GM21367 (cell line): Measurements from ENCODE around the gene LACTBL1.
"Not testable (repeated sequence)": the region's sequence is repeated elsewhere in the genome, so short reads cannot be mapped to it uniquely, and the experiment has no call there.

Source experiments
- ATAC-seq: cut with Tn5 transposase; IDR thresholded peaks from one replicate; pipeline ENCODE4 v1.9.1; 2021; ENCODE audit not compliant: unreplicated experiment

Gene LACTBL1

DNA sequence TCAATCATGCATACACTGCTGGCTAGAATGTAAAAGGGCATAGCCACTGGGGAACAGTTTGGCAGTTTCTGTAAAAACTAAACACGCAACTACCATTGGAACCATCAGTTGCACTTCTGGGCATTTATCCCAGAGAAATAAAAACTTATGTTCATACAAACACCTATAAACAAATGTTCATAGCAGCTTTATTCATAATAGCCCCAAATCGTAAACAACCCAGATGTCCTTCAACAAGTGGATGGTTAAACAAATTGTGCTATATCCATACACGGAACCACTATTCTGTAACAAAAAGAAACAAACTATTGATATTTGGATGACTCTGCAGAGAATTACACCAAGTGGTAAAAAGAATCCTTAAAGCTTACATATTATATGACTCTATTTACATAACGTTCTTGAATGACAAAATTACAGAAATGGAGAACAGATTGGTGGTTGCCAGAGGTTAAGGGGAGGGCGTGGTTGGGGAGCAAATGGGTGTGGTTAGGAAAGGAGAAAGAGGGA lies 22.8 kb downstream of the LACTBL1 start:
- no peak for ATAC-seq

DNA sequence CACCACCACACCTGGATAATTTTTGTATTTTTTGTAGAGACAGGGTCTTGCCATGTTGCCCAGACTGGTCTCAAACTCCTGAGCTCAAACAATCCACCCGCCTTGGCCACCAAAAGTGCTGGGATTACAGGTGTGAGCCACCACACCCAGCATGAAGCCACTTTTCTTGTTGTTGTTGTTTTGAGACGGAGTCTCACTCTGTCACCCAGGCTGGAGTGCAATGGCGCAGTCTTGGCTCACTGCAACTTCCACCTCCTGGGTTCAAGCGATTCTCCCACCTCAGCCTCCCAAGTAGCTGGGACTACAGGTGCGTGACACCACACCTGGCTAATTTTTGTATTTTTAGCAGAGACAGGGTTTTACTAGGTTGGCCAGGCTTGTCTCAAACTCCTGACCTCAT lies 27.5 kb downstream of the LACTBL1 start:
- ATAC-seq: not testable (repeated sequence)

DNA sequence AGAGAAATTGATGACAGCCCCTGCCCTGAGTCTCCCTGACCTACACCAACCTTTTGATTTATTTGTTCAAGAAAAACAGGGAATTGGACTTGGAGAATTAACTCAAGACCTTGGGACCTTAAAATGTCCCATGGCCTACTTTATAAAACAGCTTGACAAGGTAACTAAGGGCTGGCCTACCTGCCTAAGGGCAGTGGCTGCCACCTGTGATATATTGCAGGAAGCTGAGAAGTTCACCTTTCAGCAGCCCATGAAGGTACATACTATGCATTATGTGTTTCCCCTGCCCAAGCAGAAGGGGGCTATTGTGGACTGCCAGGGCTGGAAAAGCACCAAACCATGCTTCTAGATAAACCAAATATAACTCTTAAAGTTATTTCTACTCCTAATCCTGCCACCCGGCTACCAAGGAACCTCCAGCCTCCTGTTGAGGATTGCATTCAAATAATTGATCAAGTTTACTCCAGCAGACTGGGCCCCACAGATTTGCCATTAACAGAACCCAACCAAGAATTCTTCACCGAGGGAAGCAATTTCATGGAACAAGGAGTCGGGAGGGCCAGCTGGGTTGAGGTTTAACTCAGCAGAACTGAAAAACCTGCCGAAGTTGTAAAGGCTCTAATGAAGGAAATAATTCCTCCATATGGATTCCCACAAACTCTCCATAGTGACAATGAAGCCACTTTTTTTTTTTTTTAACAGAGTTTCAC lies 28.2 kb downstream of the LACTBL1 start:
- ATAC-seq: no peak

DNA sequence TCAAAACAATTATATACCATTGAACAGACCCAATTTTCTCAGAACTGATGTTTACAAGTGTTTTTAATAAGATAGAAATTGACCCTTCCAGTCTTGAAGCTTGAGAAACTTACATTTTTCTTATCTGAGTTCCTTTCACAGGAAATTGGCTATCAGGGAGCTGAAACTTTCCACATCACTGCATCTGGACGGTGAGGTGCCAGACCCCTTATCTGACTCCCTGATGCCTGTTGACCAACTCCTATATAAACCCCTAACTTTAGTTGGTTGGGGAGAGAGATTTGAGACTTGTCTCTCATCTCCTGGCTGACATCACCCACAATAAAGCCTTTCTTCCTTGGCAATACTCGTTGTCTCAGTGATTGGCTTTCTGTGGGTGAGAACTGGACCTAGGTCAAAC lies 31.4 kb downstream of the LACTBL1 start:
- ATAC-seq: no peak

DNA sequence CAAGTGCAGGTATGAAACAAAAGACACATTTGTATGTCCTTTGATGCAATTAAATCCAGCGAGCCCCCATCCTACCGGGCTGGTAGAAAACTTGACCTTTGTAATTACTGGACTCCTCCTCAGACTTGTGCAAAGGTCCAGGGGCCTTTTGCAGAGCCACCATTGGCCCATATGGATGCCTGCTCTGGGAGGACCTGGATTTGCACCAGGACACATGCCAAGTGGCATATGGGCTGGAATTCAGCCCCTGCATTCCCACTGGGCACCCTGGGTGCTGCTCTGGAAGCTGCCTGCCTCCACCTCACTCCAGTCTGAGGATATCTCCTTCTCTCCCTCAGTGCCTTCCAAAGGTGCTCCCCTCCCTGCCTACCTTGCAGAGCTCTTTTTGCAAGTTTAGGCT lies 36.0 kb downstream of the LACTBL1 start:
- ATAC-seq: no peak

DNA sequence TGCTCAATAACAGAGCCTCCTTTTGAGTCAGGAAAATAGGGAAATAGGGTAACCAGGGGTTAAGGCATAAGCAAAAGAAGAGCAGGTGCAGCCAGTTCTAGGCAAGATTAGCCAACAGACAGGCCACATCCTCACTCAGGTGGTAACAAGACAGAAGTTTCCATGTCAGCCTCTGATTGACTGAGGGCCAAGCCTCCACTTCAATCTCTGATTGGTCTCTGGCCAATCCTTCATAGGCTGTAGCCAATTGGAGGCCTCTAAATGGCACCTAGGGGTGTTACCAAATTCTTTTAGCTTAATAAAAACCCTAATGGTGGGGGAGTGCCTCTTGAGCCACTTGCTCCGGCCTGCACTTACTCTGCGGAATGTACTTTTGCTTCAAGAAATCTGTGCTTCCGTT lies 37.2 kb downstream of the LACTBL1 start:
- ATAC-seq: no peak

DNA sequence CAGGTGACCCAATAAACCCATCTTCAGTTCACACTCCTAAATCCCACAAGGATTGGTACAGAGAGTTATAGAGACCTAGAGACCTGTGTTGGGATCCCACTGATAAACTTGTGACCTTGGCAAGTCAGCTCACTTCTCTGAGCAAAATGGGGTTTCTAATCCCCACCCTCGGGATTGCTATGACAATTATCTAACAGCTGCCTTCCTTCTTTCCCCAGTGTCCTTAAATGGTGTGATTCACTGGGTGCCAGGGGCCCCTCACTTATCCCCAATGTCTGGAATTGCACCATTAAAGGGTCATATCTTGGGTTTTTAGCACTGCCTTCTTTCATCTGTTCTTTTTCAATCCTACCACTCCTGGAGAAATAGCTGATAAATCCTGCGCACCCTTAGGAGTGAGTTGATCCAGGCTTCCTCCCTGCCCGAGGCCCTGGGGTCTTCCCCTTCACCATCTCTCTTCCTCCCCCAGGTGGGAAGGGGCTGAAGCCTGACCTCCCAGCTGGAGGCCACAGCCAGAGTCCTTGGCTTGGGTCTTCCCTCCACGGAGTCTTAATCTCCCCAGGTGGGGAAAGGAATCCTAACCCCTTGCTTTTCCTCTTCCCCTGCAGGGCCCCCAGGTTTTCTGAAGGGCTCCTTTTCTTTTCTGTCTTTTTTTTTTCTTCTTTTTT lies 39.7 kb downstream of the LACTBL1 start:
- ATAC-seq: no peak

DNA sequence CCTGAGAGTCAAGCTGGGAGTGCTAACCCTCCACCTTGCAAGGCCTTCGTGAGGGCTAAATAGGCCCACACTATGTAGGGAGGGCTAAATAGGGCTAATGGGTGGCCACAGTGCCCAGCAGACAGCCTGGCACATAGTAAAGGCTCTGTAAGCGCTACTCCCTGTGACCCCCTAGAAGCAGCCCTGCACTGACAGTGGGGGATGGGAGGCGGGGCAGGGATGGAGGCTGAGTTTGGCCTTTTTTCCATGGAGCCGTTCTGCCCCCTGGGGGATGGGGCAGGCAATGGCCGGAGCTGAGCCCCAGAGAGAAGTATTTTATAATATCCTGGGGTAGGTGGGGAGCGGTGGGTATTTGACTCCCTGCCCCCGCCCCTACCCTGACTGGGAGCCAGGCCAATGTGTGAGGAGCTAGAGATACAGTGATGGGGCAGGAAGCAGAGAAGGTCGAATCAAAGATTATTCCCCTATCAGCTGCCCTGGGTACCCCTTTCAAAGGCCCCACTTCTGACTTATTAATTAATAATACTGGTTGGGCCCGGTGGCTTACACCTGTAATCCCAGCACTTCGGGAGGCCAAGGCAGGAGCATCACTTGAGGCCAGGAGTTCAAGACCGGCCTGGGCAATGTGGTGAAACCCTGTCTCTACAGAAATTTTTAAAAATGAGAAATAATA lies 42.3 kb downstream of the LACTBL1 start:
- no peak for ATAC-seq

DNA sequence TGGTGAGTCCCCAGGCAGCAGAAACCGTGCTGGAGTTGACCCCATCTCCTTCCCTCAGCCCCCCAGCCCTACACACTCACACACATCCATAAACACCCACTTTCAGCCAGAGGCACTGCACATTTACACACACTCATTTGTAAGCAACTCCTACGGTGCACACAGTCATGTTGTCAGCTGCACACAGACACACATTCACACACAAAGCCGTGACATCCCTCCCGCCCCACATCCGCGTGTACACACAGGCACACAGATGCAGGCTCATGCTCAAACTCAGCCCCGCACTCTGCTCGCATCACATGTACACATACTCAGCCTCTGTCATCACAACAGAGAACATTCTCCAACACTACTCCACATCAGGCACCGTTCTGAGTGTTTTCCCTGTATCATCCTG lies 47.6 kb downstream of the LACTBL1 start:
- no peak for ATAC-seq

DNA sequence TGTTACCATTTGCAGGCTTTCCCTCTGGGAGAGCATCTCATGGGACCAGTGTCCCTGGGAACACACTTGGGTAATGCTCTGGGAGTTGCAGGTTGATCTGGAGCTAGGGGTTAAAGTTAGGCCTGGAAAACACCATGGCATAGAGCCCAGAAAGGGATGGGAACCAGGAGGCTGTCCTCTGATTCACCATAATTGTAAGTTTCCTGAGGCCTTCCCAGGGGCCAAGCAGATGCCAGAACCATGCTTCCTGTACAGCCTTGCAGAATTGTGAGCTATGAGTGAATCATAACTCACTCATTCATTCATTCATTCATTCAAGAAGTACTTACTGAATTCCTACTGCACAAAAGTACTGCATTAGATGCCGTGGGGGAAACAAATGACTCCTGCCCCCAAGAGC lies 50.0 kb downstream of the LACTBL1 start:
- ATAC-seq: no peak

DNA sequence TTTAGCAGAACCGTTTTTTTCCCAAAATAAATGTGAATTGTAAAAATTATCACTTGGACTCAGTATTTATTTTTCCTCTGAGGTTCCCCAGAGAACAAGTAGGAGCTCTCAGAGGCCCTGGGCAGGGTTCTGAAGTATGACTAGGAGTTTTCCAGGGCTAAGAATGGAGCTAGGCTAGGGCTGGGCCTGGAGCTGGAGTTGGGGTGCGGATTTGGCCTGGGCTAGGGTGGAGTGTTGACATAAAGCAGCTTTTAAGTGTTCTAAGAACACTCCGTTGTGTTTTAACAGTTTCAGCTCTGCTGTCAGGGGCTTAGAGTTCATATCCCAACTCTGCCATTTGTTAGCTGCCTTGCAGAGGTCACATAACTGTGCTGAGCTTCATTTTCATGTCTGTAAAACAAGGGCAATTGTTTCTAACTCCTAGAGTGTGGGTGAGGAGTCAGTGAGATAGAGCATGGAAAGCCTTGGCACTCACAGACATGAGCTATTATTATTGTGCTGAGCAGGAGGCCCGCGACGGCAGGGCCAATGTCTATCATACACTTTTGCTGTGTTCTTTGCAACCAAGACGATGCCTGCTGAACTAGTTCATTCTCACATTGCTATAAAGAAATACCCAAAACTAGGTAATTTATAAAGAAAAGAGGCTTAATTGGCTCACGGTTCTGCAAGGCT lies 51.1 kb downstream of the LACTBL1 start:
- ATAC-seq: no peak

DNA sequence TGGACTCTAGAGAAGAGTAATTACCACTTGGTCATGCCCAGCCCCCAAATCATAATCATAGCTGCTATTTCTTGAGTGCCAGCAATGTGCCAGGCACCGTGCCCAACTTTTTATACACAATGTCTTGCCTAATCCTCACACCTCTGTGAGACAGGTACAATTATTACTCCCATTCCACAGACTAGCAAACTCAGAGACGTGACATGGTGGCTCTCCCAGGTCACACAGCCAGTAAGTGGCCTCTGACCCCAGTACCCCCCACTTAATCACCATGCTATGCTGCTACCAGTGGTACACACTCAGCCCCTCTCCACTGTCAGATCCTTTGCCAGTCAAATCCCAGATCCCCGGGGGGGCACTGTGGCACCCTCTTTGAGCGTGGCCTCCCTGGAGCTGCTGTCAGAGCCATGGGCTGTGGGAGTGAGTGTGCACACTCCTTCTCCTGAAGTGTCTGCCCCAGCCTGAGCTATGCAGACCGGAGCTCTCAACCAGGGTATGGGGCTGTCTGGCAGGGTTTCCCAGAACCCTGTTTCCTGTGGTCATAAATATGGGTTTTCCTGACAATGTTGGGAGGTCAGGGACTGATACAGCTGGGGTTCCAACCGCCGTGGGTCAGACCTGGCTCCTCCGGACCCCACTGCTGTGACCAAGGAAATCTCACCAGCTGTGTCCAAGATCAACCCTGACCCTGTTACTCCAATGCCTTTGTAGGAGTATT lies 51.8 kb downstream of the LACTBL1 start:
- ATAC-seq: no peak

DNA sequence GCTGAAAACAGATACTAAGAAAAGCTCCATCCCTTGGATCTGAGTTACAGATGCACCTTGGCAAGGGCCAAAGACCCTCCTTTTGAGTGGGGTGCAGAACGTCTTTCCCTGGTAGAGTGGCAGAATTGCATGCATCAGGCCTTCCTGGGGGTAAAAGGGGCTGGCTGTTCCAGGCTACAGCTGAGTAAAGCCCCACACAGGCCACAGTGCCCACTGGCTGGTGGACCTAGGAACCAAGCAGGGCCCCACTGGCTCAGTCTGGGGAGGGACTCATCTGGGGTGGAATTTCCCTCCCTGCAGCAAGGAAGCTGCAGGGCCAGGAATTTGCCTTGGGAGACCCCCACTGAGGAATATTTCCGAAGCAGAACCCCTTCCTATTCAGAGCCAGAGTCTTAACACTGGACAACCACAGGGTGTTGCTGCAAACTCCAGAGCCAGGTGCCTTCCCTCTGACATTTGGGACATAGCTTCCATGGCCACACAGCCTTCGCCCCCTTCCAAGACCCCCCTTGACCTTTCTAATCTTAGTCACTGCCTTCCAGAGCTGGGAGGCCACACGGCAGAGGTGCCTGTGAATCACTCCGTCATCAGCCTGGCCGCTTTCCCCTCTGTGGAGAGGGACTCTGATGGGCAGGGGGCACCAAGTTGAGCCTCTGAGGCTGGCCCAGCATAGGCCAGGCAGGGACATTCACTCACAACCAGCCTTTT lies 52.5 kb downstream of the LACTBL1 start:
- ATAC-seq: no peak

DNA sequence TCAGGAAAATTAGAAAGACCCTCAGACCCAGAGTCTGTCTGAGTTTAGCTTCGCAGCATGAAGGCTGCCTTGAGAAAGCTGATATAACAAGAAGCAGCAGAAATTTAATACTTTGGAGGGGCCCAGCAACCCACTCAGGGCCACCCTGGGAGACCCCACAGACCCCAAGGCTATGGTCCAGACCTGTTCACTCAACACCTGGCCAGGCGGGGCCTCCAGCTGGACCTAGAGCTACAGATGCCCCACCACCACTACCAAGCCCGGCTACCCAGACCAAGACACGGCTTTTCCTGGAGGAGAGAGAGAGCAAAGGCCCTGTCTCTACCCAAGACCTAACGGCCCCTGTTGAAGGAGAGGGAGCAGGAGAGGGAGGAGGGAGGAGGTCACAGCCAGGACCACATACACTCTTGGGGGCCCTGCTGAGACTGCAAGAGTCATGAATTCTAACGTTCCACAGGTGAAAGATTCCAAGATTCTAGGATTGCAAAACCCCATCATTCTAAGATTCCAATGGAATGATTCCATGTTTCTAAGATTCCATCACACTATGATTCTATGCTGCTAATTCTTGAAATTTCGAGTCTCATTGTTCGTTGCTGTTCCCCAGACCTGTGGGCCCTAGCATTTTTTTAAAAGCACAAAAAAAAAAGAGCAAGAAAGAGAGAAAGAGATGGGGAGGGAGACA lies 53.2 kb downstream of the LACTBL1 start:
- ATAC-seq: no peak

DNA sequence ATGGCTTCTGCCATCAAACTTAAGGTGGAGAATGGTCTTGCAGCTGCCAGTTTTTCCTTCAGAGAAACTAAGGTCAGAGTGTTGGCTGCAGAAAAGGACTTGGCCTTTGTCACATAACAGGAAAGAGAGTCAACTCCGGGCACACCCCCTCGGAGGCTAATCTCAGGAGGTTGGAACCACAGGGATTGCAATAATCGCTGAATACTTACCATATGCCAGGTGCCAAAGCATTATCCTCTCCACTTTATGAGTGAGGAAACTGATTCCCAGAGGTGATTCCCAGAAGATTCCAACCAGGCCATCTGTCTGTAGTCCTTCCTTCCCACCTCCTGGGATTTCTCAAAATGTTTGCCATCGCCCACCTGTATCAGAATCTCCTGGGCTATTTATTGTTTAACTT lies 54.0 kb downstream of the LACTBL1 start:
- no peak for ATAC-seq

DNA sequence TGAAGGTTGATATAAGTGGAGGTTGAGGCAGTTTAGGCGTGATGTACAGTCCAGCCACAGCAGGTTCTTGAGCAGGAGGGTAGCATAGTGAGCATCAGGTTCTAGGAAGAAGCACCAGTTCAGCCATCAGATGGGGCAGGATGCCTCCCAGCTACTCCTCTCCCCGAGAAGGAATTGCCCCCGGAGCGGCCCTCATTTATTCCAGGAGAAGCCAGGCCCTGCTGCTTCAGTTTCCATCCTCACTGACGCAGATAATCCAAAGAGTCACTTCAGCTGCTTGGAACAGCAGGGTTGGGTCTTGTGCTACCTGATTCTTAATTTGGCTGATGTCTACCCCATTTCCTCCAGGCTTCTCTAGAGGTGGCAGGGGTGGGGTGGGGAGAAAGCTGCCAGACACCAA lies 54.7 kb downstream of the LACTBL1 start:
- no peak for ATAC-seq

DNA sequence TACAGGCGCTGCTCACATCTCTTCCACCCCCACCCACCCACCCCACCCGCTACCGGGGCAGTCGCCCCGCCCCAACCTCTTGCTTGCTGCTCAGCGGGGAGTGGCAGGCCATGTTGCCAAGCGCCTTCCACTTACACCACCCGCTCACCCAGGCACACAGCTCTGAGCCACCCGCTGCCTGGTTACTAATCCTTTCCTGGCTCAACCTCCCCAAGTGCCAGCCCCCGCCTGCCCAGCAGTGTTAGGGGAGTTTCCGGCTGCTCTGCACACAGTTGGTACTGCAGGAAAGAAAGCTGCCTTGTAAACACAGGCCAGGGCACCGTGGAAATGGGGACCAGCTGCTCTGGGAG lies 56.2 kb downstream of the LACTBL1 start:
- no peak for ATAC-seq

DNA sequence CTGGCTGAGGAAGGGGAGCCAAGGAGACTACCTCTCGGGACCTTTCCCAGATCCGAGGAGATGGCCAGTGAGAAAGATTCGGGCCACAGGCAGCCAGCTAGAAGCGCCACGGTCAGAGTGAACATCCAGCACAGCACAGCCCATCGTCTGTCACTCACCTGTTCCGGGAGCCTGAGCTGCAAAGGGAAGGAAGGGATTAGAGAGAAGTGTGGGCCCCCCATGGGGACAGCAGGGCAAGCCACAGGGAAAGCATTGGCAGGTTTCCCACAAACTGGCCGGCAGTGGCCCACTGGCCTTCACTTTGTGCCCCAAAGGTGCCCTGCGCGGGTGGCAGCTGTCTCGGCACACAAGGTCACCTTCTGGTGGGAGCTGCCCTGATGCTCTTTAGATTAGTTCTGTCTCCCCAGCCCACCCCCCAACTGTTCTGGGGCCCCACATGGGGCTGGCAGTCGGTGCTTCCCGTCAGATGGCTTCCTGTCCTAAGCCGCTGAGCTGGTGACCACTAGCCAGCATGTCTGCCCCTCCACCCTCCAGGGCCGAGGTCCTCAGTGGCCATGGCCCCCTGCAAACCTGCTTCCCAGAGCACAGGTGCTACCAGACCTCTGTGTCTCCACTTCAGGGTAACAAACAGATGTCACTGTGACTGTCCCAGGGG lies 56.7 kb downstream of the LACTBL1 start:
- ATAC-seq: no peak

DNA sequence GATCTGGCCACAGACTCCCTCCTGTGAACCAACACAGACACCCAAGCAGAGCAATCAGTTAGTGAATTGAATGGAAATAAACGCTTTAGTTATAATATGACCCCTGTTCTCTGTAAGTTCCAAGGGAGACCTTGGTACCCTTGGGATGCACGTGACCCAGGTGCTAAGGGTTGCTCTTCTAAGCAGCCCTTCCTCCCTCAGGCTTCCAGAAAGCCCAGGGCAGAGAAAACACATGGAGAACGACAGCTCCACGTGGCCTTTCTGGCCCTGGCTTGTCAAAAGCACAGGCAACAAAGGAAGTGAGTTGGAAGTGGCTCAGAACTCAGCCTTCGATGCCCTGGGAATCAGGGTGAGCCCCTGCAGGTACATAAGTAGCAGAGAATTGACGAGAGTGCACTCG lies 57.4 kb downstream of the LACTBL1 start:
- no peak for ATAC-seq
